DND-41 (cell line): ENCODE results near the gene SLC27A4.

Experiments used
- CTCF ChIP-seq: IDR thresholded peaks from 2 replicates; pipeline ENCODE4 v1.5.1; 2012; ENCODE audit warnings: borderline replicate concordance, low read length, moderate library complexity, mild to moderate bottlenecking; ENCODE audit not compliant: poor library complexity, severe bottlenecking; ENCODE audit errors: extremely low read depth
- EZH2 ChIP-seq: IDR thresholded peaks from 3 replicates; pipeline ENCODE4 v1.6.1; 2012; ENCODE audit warnings: borderline replicate concordance, low read depth, mild to moderate bottlenecking, moderate library complexity, low read length, inconsistent platforms; ENCODE audit not compliant: severe bottlenecking

- TF ChIP-seq EZH2 (no peak), CTCF (no peak)
Measured at GRCh38 chr9:128310461-128310860, 29.9 kb upstream of the SLC27A4 start.
